ENCODE results near the gene ATP9A. TPM values are rescaled to one million over a fixed set of nuclear protein-coding genes. Genes with fewer than 3 reads are reported as not detected.
A peak's percentile ranks its signal among the peaks of the same experiment; 100 is the strongest.

ATP9A gene
- total and polyA plus RNA-seq, 4 donors: 2.4 to 16.7 (median 9.9) TPM

- no peaks in the 10 kb centered on the region for H3K9me3 ChIP-seq (ENCODE audit: control insufficient read depth in 4 of 4, low read length in 3 of 4)
- peaks cover 0 to 4% (median 2%) of the 10 kb centered on the region in 4 donors for H3K4me1 ChIP-seq (ENCODE audit: control insufficient read depth in 4 of 4, insufficient read depth in 4 of 4, low read length in 3 of 4)
- H3K27ac ChIP-seq (ENCODE audit: low read depth in 1 of 2, low read length in 2 of 2): no peak overlapping the region
- H3K9ac ChIP-seq (ENCODE audit: low read depth in 1 of 2, low read length in 2 of 2): no peak overlapping the region
- TF ChIP-seq MAX (IDR thresholded peaks at IDR 0.05): no peak
- TF ChIP-seq RAD21 (IDR thresholded peaks at IDR 0.05): peak; percentile 77 to 83
- TF ChIP-seq CTCF (IDR thresholded peaks at IDR 0.05; ENCODE audit: low read depth, low read length, missing input control): peak; percentile 79
- no peak overlapping the region for H3K4me3 ChIP-seq (ENCODE audit: low read depth in 1 of 3, low read length in 3 of 3)
- no peaks in the 10 kb centered on the region for H3K36me3 ChIP-seq (ENCODE audit: control insufficient read depth in 4 of 4, insufficient read depth in 3 of 4, low read depth in 1 of 4, low read length in 3 of 4)
- WGBS: 58% methylated on average over 10 of the region's 10 CpGs
- no peaks in the 10 kb centered on the region for H3K27me3 ChIP-seq (ENCODE audit: control insufficient read depth in 4 of 4, insufficient read depth in 4 of 4, low read length in 3 of 4)
- DNase-seq (ENCODE audit: low spot score): no peak
Measured at GRCh38 chr20:51700809-51701285, 67.3 kb downstream of the ATP9A start.

- no peak for DNase-seq (ENCODE audit: low spot score)
- 90% methylated on average over 9 of the region's 9 CpGs for WGBS
- Histone ChIP-seq H3K27ac (ENCODE audit: low read depth in 1 of 2, low read length in 2 of 2) (no peak overlapping the region), H3K27me3 (ENCODE audit: control insufficient read depth in 4 of 4, insufficient read depth in 4 of 4, low read length in 3 of 4) (no peaks in the 10 kb centered on the region), H3K4me3 (ENCODE audit: low read depth in 1 of 3, low read length in 3 of 3) (no peak overlapping the region), H3K4me1 (ENCODE audit: control insufficient read depth in 4 of 4, insufficient read depth in 4 of 4, low read length in 3 of 4) (peaks cover 0 to 4% (median under 1%) of the 10 kb centered on the region in 4 donors), H3K9ac (ENCODE audit: low read depth in 1 of 2, low read length in 2 of 2) (no peak overlapping the region), H3K36me3 (ENCODE audit: control insufficient read depth in 4 of 4, insufficient read depth in 3 of 4, low read depth in 1 of 4, low read length in 3 of 4) (no peaks in the 10 kb centered on the region), H3K9me3 (ENCODE audit: control insufficient read depth in 4 of 4, low read length in 3 of 4) (no peaks in the 10 kb centered on the region)
- no peak for TF ChIP-seq RAD21 (IDR thresholded peaks at IDR 0.05)
- no peak for TF ChIP-seq HNF4A (conservative IDR thresholded peaks at IDR 0.05)
- TF ChIP-seq ATF3 (IDR thresholded peaks at IDR 0.05): no peak
- TF ChIP-seq NR2F2 (IDR thresholded peaks at IDR 0.05): no peak
- TF ChIP-seq GABPA (IDR thresholded peaks at IDR 0.05 in 1 of 2, conservative IDR thresholded peaks at IDR 0.05 in 1 of 2): no peak
- TF ChIP-seq EGR1 (IDR thresholded peaks at IDR 0.05; ENCODE audit: low read depth in 2 of 2): no peak
- TF ChIP-seq SP1 (IDR thresholded peaks at IDR 0.05): no peak
- no peak for TF ChIP-seq JUND (IDR thresholded peaks at IDR 0.05)
- TF ChIP-seq CTCF (IDR thresholded peaks at IDR 0.05; ENCODE audit: low read depth, low read length, missing input control): no peak
- TF ChIP-seq YY1 (IDR thresholded peaks at IDR 0.05): no peak
- no peak for TF ChIP-seq FOXA1 (IDR thresholded peaks at IDR 0.05)
- TF ChIP-seq FOXA2 (IDR thresholded peaks at IDR 0.05): no peak
- TF ChIP-seq RXRA (IDR thresholded peaks at IDR 0.05): no peak
- TF ChIP-seq TAF1 (conservative IDR thresholded peaks at IDR 0.05): no peak
- no peak for TF ChIP-seq HNF4G (IDR thresholded peaks at IDR 0.05)
- no peak for TF ChIP-seq MAX (IDR thresholded peaks at IDR 0.05)
- TF ChIP-seq ZBTB33 (IDR thresholded peaks at IDR 0.05): no peak
- TF ChIP-seq REST (IDR thresholded peaks at IDR 0.05): no peak
Measured at GRCh38 chr20:51698252-51698651, 69.9 kb downstream of the ATP9A start.

Measured in liver (tissue), 9 donors.